MM.1S (cell line): ENCODE measurements around the gene NRXN3.

ENCODE experiments used
- CTCF ChIP-seq: fragments of 300-600 bp; sonication (generic); IDR thresholded peaks from 2 replicates; pipeline ENCODE4 v1.5.1; 2016; ENCODE audit warnings: antibody characterized with exemption, low read length, mixed read lengths
- EZH2 ChIP-seq: fragments of 300-600 bp; sonication (generic); optimal IDR thresholded peaks from 2 replicates; pipeline ENCODE3; 2017; ENCODE audit warnings: low read depth, mild to moderate bottlenecking, antibody characterized with exemption, low read length, mixed read lengths
- EZH2phosphoT487 ChIP-seq: fragments of 300-600 bp; sonication (generic); IDR thresholded peaks from 2 replicates; pipeline ENCODE4 v1.6.1; 2018; ENCODE audit warnings: antibody characterized with exemption, low read length

GRCh38 chr14:79328863-79329262, 1158.7 kb downstream of the NRXN3 start:
- TF ChIP-seq CTCF (no peak), EZH2 (no peak), EZH2phosphoT487 (no peak)
